Thymus (tissue), 11 donors: Measurements from ENCODE around the gene BAZ1A. TPM values are rescaled to one million over a fixed set of nuclear protein-coding genes. Genes with fewer than 3 reads are reported as not detected.

Experiments
- DNase-seq, 9 donors: peaks; one replicate each; pipeline ENCODE4 v3.0.0-alpha.2; 2013; ENCODE audit warnings: low spot score in 9 of 9, low read depth in 6 of 9, missing footprints in 1 of 9
- H3K27ac ChIP-seq, 2 donors: one replicate each; pipeline ENCODE4 v1.5.1; 2013; ENCODE audit warnings: control low read depth in 1 of 2, low read depth in 1 of 2, low read length in 1 of 2, mild to moderate bottlenecking in 1 of 2, moderate library complexity in 1 of 2
- H3K27me3 ChIP-seq, 2 donors: one replicate each; pipeline ENCODE4 v1.5.1; 2013; ENCODE audit warnings: low read length in 1 of 2; ENCODE audit not compliant: control insufficient read depth in 2 of 2, insufficient read depth in 1 of 2
- H3K36me3 ChIP-seq, 2 donors: one replicate each; pipeline ENCODE4 v1.5.1; 2013; ENCODE audit warnings: low read length in 1 of 2, mild to moderate bottlenecking in 1 of 2, moderate library complexity in 1 of 2; ENCODE audit not compliant: control insufficient read depth in 2 of 2, insufficient read depth in 2 of 2
- H3K4me1 ChIP-seq, 2 donors: one replicate each; pipeline ENCODE4 v1.5.1; 2013; ENCODE audit warnings: low read length in 2 of 2; ENCODE audit not compliant: control insufficient read depth in 2 of 2, insufficient read depth in 2 of 2
- H3K4me3 ChIP-seq, 2 donors: one replicate each; pipeline ENCODE4 v1.5.1; 2013; ENCODE audit warnings: low read length in 2 of 2, control low read depth in 1 of 2, mild to moderate bottlenecking in 1 of 2
- H3K9me3 ChIP-seq, 2 donors: one replicate each; pipeline ENCODE4 v1.5.1; 2013; ENCODE audit warnings: low read length in 1 of 2, mild to moderate bottlenecking in 1 of 2; ENCODE audit not compliant: control insufficient read depth in 2 of 2, insufficient read depth in 1 of 2
- WGBS: extraction: QIAGEN DNeasy Blood & Tissue Kit; methylation state at CpG from one replicate; pipeline ENCODE4 v1.1.7; 2013; 5-methylcytosine and 5-hydroxymethylcytosine counted together
- polyA plus RNA-seq: library from polyadenylated mRNA; stranded (reverse); fragments of 200-250 nt; gene quantifications from one replicate; pipeline ENCODE4 v1.2.3, GENCODE V29; 2013
- total RNA-seq: library from RNA; stranded (reverse); fragments of 120-200 nt; gene quantifications from one replicate; pipeline ENCODE4 v1.2.4, GENCODE V29; 2013
- donor health status: healthy.

BAZ1A gene
- total and polyA plus RNA-seq, 2 donors: 41.2 to 45.6 TPM

GRCh38 chr14:34711796-34712712, 163.1 kb downstream of the BAZ1A start:
- Histone ChIP-seq H3K27me3 (no peaks in the 10 kb centered on the region), H3K27ac (no peak overlapping the region), H3K4me1 (no peaks in the 10 kb centered on the region), H3K4me3 (no peak overlapping the region), H3K9me3 (no peaks in the 10 kb centered on the region), H3K36me3 (peaks cover 0 to 7% of the 10 kb centered on the region in 2 donors)
- WGBS: 95% methylated on average over 4 of the region's 4 CpGs
- no peak for DNase-seq

GRCh38 chr14:34711169-34711568, 164.0 kb downstream of the BAZ1A start:
- 94% methylated on average over 3 of the region's 3 CpGs for WGBS
- H3K27me3 ChIP-seq: no peaks in the 10 kb centered on the region
- DNase-seq: no peak

GRCh38 chr14:34710744-34711143, 164.4 kb downstream of the BAZ1A start:
- Histone ChIP-seq H3K27me3 (no peaks in the 10 kb centered on the region), H3K4me1 (no peaks in the 10 kb centered on the region), H3K9me3 (no peaks in the 10 kb centered on the region), H3K4me3 (no peak overlapping the region), H3K27ac (peak overlapping the region in 1 of 2 donors; percentile 38), H3K36me3 (peaks cover 0 to 7% of the 10 kb centered on the region in 2 donors)
- no peak for DNase-seq
- 94% methylated on average over 2 of the region's 2 CpGs for WGBS

More at GRCh38 chr14:34711169-34711568, 164.0 kb downstream of the BAZ1A start:
- Histone ChIP-seq H3K9me3 (no peaks in the 10 kb centered on the region), H3K36me3 (peaks cover 0 to 7% of the 10 kb centered on the region in 2 donors), H3K27ac (no peak overlapping the region), H3K4me3 (no peak overlapping the region), H3K4me1 (no peaks in the 10 kb centered on the region)

GRCh38 chr14:34710006-34710405, 165.2 kb downstream of the BAZ1A start:
- Histone ChIP-seq H3K4me3 (no peak overlapping the region), H3K9me3 (no peaks in the 10 kb centered on the region), H3K27me3 (no peaks in the 10 kb centered on the region), H3K4me1 (no peaks in the 10 kb centered on the region), H3K36me3 (peaks cover 0 to 7% of the 10 kb centered on the region in 2 donors), H3K27ac (no peak overlapping the region)
- DNase-seq: no peak
- 97% methylated on average over 1 of the region's 1 CpG for WGBS

- Histone ChIP-seq H3K9me3 (no peaks in the 10 kb centered on the region), H3K4me1 (no peaks in the 10 kb centered on the region), H3K27me3 (no peaks in the 10 kb centered on the region), H3K27ac (no peak overlapping the region), H3K4me3 (no peak overlapping the region), H3K36me3 (peaks cover 0 to 7% of the 10 kb centered on the region in 2 donors)
- no peak for DNase-seq
- 95% methylated on average over 3 of the region's 3 CpGs for WGBS
Observed at GRCh38 chr14:34707722-34708121, 167.4 kb downstream of the BAZ1A start.

Other genes starting within 250 kb of the BAZ1A start
- 86.5 TPM for gene SNX6, start 245.2 kb downstream of the BAZ1A start, total RNA-seq
- gene SNX6, start 245.2 kb downstream of the BAZ1A start, polyA plus RNA-seq: 62.9 TPM
- 7.9 TPM for gene CFL2, start 160.8 kb downstream of the BAZ1A start, total RNA-seq
- gene CFL2, start 160.8 kb downstream of the BAZ1A start, polyA plus RNA-seq: 32.6 TPM
- 54.1 TPM for gene SRP54, start 107.6 kb upstream of the BAZ1A start, total RNA-seq
- gene SRP54, start 107.6 kb upstream of the BAZ1A start, polyA plus RNA-seq: 33.7 TPM
- 25.3 TPM for gene FAM177A1, start 170.9 kb upstream of the BAZ1A start, total RNA-seq
- 65.1 TPM for gene FAM177A1, start 170.9 kb upstream of the BAZ1A start, polyA plus RNA-seq
- gene PPP2R3C, start 246.6 kb upstream of the BAZ1A start, total RNA-seq: 48.8 TPM
- 49.4 TPM for gene PPP2R3C, start 246.6 kb upstream of the BAZ1A start, polyA plus RNA-seq
- 42.1 TPM for gene PRORP, start 247.2 kb upstream of the BAZ1A start, total RNA-seq
- 28.5 TPM for gene PRORP, start 247.2 kb upstream of the BAZ1A start, polyA plus RNA-seq